ENCODE data around the gene GALNT15.

Gene GALNT15

DNA sequence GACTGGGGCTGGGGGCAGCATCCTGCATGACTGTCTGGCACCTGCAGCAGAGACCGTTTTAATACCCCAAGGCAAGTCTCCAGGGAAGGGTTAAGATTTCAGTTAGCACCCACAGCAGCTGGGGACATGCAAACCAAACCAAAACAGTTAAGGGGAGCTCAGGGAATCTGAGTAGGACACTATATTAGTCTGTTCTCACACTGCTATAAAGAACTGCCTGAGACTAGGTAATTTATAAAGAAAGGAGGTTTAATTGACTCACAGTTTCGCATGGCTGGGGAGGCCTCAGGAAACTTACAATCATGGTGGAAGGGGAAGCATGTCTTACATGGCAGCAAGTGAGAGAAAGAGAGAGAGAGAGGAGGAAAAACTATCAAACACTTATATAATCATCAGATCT, 25.3 kb downstream of the GALNT15 start:
- no peaks in the 10 kb centered on the region for H3K9me3 ChIP-seq (ENCODE audit: control insufficient read depth in 1 of 2, low read length in 2 of 2)
- H3K4me1 ChIP-seq (ENCODE audit: control insufficient read depth in 1 of 2, insufficient read depth in 2 of 2, low read length in 2 of 2) = no peaks in the 10 kb centered on the region
- H3K27me3 ChIP-seq (ENCODE audit: control insufficient read depth in 1 of 2, insufficient read depth in 2 of 2, low read length in 2 of 2) = no peaks in the 10 kb centered on the region
- H3K36me3 ChIP-seq (ENCODE audit: control insufficient read depth in 1 of 2, insufficient read depth in 2 of 2, low read length in 2 of 2) = no peaks in the 10 kb centered on the region
- H3K4me3 ChIP-seq (ENCODE audit: low read depth in 1 of 2, low read length in 2 of 2) = no peak overlapping the region
- H3K27ac ChIP-seq (ENCODE audit: low read depth, low read length) = no peak overlapping the region
- no peak overlapping the region for H3K9ac ChIP-seq (ENCODE audit: low read depth in 1 of 2, low read length in 2 of 2)

DNA sequence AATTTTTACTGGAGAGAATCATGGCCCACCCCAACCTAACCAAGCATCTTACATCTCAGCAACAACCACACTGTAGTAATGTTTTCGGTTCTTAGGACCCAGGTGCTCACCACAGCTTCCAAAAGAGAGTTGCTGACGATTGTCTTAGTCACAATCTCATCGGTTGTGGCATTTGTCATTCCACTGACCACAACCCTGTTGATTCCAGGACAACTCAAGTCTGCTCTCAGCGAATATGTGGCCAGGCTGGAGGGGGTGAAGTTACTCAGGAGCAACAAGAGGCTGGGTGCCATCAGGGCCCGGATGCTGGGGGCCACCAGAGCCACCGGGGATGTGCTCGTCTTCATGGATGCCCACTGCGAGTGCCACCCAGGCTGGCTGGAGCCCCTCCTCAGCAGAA, 25.9 kb downstream of the GALNT15 start:
- Histone ChIP-seq H3K27me3 (ENCODE audit: control insufficient read depth in 1 of 2, insufficient read depth in 2 of 2, low read length in 2 of 2) (no peaks in the 10 kb centered on the region), H3K4me3 (ENCODE audit: low read depth in 1 of 2, low read length in 2 of 2) (no peak overlapping the region), H3K9me3 (ENCODE audit: control insufficient read depth in 1 of 2, low read length in 2 of 2) (no peaks in the 10 kb centered on the region), H3K4me1 (ENCODE audit: control insufficient read depth in 1 of 2, insufficient read depth in 2 of 2, low read length in 2 of 2) (no peaks in the 10 kb centered on the region), H3K36me3 (ENCODE audit: control insufficient read depth in 1 of 2, insufficient read depth in 2 of 2, low read length in 2 of 2) (no peaks in the 10 kb centered on the region), H3K9ac (ENCODE audit: low read depth in 1 of 2, low read length in 2 of 2) (no peak overlapping the region), H3K27ac (ENCODE audit: low read depth, low read length) (no peak overlapping the region)

DNA sequence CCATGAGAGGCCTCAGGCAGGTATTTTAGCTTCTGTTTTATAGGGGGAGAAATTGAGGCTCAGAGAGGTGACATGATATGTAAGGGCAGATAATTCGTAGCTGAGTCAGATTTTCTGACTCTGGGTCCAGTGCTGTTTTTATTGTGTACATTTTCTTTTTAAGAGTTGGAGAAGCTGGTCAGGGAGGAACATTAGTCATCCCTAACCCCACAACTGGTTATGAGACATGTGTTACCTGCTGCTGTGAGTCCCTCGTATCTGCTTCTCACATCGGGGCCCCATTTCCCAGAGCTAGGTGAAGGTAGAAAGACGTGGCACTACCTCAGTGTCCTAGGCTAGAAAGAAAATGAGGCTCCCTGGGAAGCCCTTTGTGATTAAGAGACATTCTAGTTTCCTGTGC, 28.6 kb downstream of the GALNT15 start:
- no peaks in the 10 kb centered on the region for H3K4me1 ChIP-seq (ENCODE audit: control insufficient read depth in 1 of 2, insufficient read depth in 2 of 2, low read length in 2 of 2)
- no peak overlapping the region for H3K27ac ChIP-seq (ENCODE audit: low read depth, low read length)
- no peak overlapping the region for H3K9ac ChIP-seq (ENCODE audit: low read depth in 1 of 2, low read length in 2 of 2)
- H3K4me3 ChIP-seq (ENCODE audit: low read depth in 1 of 2, low read length in 2 of 2) = no peak overlapping the region
- H3K27me3 ChIP-seq (ENCODE audit: control insufficient read depth in 1 of 2, insufficient read depth in 2 of 2, low read length in 2 of 2) = no peaks in the 10 kb centered on the region
- H3K9me3 ChIP-seq (ENCODE audit: control insufficient read depth in 1 of 2, low read length in 2 of 2) = no peaks in the 10 kb centered on the region
- no peaks in the 10 kb centered on the region for H3K36me3 ChIP-seq (ENCODE audit: control insufficient read depth in 1 of 2, insufficient read depth in 2 of 2, low read length in 2 of 2)

DNA sequence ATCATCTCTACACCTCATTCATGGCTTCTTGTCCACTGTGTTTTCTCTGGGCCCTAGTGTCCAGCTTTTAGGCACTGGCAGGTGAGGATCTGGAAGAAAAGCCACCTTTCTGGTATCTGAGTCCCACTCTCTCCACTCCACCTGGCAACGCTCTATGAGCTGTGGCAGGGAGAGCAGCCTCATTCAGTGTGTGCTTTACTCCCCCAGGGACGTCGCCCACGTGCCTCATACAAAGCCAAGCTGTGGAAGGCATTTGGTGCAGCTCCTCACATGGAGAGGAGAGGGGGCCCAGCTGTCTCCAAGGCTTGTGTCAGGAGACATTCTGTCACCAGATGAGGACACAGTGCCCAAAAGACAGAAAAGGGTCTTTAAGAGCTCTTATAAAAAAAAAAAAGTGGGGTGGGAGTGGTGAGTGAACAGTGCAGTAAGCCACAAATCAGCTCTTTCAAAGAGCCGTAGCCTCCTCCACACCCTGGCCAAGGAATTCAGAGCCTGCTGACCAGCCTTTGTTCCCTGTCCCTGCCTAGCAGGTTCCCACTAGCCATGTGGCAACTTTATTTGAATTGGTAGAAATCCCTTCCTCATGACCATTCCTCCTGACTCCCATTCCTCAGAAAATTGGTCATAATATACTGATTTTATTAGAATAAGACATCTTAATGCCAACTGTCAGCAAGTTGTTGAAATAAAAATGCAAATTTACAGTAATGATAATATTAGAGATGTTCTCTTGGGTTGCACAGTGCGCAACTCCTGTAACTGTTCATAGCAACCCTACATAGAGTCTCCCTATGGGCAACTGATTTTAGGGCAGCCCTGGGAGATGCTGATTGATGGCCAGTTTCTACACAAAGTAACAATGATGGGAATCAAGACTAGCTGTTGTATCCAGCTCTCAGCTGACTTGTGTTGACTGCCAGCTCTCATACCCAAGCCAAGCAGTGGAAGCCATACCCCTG, 29.5 kb downstream of the GALNT15 start:
- H3K27ac ChIP-seq (ENCODE audit: low read depth, low read length) = no peak overlapping the region
- no peaks in the 10 kb centered on the region for H3K36me3 ChIP-seq (ENCODE audit: control insufficient read depth in 1 of 2, insufficient read depth in 2 of 2, low read length in 2 of 2)

DNA sequence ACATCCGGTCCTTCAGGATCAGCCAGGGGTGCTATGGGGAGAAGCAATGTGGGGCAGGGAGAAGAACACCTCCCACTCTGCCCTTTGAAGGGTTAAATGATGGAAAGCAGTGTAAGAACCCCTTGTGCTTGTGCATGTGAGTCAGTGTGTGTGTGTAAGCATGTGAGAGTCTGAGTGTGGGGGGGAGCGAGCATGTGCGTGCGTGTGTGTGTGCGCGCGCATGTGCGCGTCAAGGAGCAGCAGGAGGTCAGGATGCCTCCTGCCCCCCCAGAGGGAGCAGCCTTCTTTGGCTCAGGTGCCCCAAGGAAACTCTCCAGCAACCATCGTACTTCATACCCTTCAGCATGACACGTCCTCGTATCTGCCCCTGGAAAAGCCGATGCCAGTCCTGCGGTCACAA, 30.3 kb downstream of the GALNT15 start:
- no peak overlapping the region for H3K9ac ChIP-seq (ENCODE audit: low read depth in 1 of 2, low read length in 2 of 2)
- no peaks in the 10 kb centered on the region for H3K9me3 ChIP-seq (ENCODE audit: control insufficient read depth in 1 of 2, low read length in 2 of 2)
- no peaks in the 10 kb centered on the region for H3K27me3 ChIP-seq (ENCODE audit: control insufficient read depth in 1 of 2, insufficient read depth in 2 of 2, low read length in 2 of 2)
- H3K27ac ChIP-seq (ENCODE audit: low read depth, low read length) = no peak overlapping the region
- no peak overlapping the region for H3K4me3 ChIP-seq (ENCODE audit: low read depth in 1 of 2, low read length in 2 of 2)
- no peaks in the 10 kb centered on the region for H3K4me1 ChIP-seq (ENCODE audit: control insufficient read depth in 1 of 2, insufficient read depth in 2 of 2, low read length in 2 of 2)
- no peaks in the 10 kb centered on the region for H3K36me3 ChIP-seq (ENCODE audit: control insufficient read depth in 1 of 2, insufficient read depth in 2 of 2, low read length in 2 of 2)

More for the DNA sequence above, 29.5 kb downstream of the GALNT15 start:
- no peak overlapping the region for H3K4me3 ChIP-seq (ENCODE audit: low read depth in 1 of 2, low read length in 2 of 2)
- H3K27me3 ChIP-seq (ENCODE audit: control insufficient read depth in 1 of 2, insufficient read depth in 2 of 2, low read length in 2 of 2) = no peaks in the 10 kb centered on the region
- H3K9ac ChIP-seq (ENCODE audit: low read depth in 1 of 2, low read length in 2 of 2) = no peak overlapping the region
- H3K4me1 ChIP-seq (ENCODE audit: control insufficient read depth in 1 of 2, insufficient read depth in 2 of 2, low read length in 2 of 2) = no peaks in the 10 kb centered on the region
- no peaks in the 10 kb centered on the region for H3K9me3 ChIP-seq (ENCODE audit: control insufficient read depth in 1 of 2, low read length in 2 of 2)

DNA sequence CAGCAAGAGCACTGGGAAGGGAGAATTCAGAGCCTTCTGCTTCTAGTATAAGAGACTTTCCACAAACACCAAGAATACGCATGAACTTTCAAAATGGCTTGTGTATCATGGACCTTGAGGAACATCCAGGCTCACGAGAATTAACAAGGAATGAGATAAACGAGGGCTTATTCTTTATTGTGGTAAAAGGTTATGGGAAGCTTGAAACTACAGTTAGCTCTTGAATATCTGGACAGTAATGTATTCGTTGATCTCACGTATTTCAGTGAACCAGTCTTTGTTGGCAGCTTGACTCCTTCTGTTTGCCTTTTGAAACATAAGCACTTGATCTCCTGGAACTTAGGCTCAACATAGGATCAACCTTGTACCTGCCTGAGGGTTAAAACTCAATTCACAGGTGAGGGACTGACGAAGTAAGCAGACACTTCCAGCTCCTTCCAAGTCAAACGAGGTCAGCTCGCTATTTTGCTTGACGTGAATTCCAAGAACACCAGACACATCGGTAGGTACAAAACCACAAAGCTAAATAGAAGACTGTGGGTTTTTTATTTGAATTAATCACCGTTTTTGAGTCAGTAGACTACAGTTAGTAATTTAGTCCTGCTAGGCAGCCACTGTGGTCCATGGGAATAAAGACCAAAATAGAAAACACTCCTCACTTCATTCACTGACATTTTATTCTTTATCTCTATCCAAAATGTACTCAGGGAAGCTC, 30.8 kb downstream of the GALNT15 start:
- Histone ChIP-seq H3K27me3 (ENCODE audit: control insufficient read depth in 1 of 2, insufficient read depth in 2 of 2, low read length in 2 of 2) (no peaks in the 10 kb centered on the region), H3K9ac (ENCODE audit: low read depth in 1 of 2, low read length in 2 of 2) (no peak overlapping the region), H3K36me3 (ENCODE audit: control insufficient read depth in 1 of 2, insufficient read depth in 2 of 2, low read length in 2 of 2) (no peaks in the 10 kb centered on the region), H3K4me3 (ENCODE audit: low read depth in 1 of 2, low read length in 2 of 2) (no peak overlapping the region), H3K4me1 (ENCODE audit: control insufficient read depth in 1 of 2, insufficient read depth in 2 of 2, low read length in 2 of 2) (no peaks in the 10 kb centered on the region), H3K27ac (ENCODE audit: low read depth, low read length) (no peak overlapping the region), H3K9me3 (ENCODE audit: control insufficient read depth in 1 of 2, low read length in 2 of 2) (no peaks in the 10 kb centered on the region)

DNA sequence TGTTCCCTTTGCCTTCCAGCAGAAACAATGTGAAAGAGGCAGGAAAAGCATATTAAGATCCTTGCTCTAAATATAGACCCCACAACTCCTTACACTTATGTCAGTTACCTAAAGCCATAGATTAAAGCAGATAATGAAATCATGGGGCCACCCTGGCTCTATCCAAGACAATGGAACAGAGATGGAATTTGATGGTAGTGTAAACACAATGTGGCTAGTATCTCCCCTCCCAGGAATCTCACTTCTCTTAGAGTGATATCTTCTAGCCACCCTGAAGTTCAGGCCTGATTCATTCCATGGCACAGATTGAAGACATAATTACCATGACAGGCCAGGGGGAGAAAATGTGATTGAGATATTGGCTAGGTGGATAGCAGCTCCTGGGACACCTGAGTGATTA, 32.6 kb downstream of the GALNT15 start:
- H3K27me3 ChIP-seq (ENCODE audit: control insufficient read depth in 1 of 2, insufficient read depth in 2 of 2, low read length in 2 of 2) = no peaks in the 10 kb centered on the region
- H3K36me3 ChIP-seq (ENCODE audit: control insufficient read depth in 1 of 2, insufficient read depth in 2 of 2, low read length in 2 of 2) = no peaks in the 10 kb centered on the region
- no peaks in the 10 kb centered on the region for H3K9me3 ChIP-seq (ENCODE audit: control insufficient read depth in 1 of 2, low read length in 2 of 2)
- H3K27ac ChIP-seq (ENCODE audit: low read depth, low read length) = no peak overlapping the region
- H3K4me1 ChIP-seq (ENCODE audit: control insufficient read depth in 1 of 2, insufficient read depth in 2 of 2, low read length in 2 of 2) = no peaks in the 10 kb centered on the region
- H3K4me3 ChIP-seq (ENCODE audit: low read depth in 1 of 2, low read length in 2 of 2) = no peak overlapping the region
- H3K9ac ChIP-seq (ENCODE audit: low read depth in 1 of 2, low read length in 2 of 2) = no peak overlapping the region

DNA sequence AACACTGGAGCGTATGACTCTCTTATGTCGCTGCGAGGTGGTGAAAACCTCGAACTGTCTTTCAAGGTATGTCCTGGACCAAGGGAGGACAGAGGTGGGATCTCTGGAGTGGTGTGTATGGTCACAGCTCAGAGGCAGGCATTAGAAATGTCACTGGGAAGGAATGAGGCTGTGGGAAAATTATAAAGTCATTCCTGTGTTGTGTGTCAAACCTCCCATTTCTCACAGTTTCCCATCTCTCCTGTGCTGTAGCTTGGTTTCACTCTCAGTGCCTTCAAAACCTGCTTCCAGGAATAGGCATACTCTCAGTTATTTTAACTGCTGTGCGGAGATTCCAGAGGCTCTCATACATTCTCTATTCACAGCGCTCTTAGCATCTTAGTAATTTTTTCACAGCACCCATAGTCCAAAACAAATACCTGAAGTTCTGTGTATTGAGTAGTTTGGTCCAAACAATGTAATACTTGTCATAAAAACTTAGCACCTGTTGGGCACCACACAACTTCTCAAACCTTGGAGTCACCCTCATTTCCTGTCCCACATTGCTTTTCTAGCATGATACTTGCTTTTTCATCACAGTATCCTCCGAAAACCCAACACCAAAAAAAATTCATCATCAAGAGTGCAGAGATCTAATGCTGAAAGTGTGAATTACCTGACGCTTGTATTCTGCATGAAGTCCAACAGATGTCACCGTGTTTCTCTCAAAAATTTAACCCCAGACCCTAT, 36.9 kb downstream of the GALNT15 start:
- Histone ChIP-seq H3K27me3 (ENCODE audit: control insufficient read depth in 1 of 2, insufficient read depth in 2 of 2, low read length in 2 of 2) (no peaks in the 10 kb centered on the region), H3K4me1 (ENCODE audit: control insufficient read depth in 1 of 2, insufficient read depth in 2 of 2, low read length in 2 of 2) (no peaks in the 10 kb centered on the region), H3K27ac (ENCODE audit: low read depth, low read length) (no peak overlapping the region), H3K9me3 (ENCODE audit: control insufficient read depth in 1 of 2, low read length in 2 of 2) (no peaks in the 10 kb centered on the region), H3K9ac (ENCODE audit: low read depth in 1 of 2, low read length in 2 of 2) (no peak overlapping the region), H3K4me3 (ENCODE audit: low read depth in 1 of 2, low read length in 2 of 2) (no peak overlapping the region), H3K36me3 (ENCODE audit: control insufficient read depth in 1 of 2, insufficient read depth in 2 of 2, low read length in 2 of 2) (no peaks in the 10 kb centered on the region)

DNA sequence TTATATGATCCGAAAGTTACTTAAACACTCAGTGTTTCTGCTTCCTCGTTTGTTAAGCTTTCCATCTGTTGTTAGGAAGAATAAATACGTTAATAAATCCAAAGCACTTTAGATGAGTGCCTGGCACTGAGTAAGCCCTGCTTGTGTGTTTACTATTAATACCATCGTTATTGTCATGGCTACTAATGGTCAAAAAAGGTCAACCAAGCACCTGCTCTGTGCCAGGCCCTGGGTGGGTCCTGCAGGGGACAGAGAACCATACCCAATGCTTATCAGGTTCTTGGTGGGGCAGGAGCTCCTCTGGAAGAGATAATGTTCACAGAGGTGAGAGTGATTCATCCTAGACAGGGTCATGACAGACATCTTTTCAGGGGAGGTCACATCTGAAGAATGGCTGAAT, 39.9 kb downstream of the GALNT15 start:
- Histone ChIP-seq H3K4me3 (ENCODE audit: low read depth in 1 of 2, low read length in 2 of 2) (no peak overlapping the region), H3K36me3 (ENCODE audit: control insufficient read depth in 1 of 2, insufficient read depth in 2 of 2, low read length in 2 of 2) (no peaks in the 10 kb centered on the region), H3K9ac (ENCODE audit: low read depth in 1 of 2, low read length in 2 of 2) (no peak overlapping the region), H3K4me1 (ENCODE audit: control insufficient read depth in 1 of 2, insufficient read depth in 2 of 2, low read length in 2 of 2) (no peaks in the 10 kb centered on the region), H3K27ac (ENCODE audit: low read depth, low read length) (no peak overlapping the region), H3K9me3 (ENCODE audit: control insufficient read depth in 1 of 2, low read length in 2 of 2) (no peaks in the 10 kb centered on the region), H3K27me3 (ENCODE audit: control insufficient read depth in 1 of 2, insufficient read depth in 2 of 2, low read length in 2 of 2) (no peaks in the 10 kb centered on the region)

All from duodenal mucosa (tissue), 2 donors.